GM12801 (cell line): ENCODE data around the gene AIF1L.

Experiments
- CTCF ChIP-seq: IDR thresholded peaks from one replicate; pipeline ENCODE4 v1.5.1; 2011; ENCODE audit warnings: control low read depth; ENCODE audit not compliant: insufficient read length; ENCODE audit errors: extremely low read depth

AIF1L gene

GRCh38 chr9:131080589-131080988, 15.7 kb upstream of the AIF1L start:
- no peak for TF ChIP-seq CTCF

DNA sequence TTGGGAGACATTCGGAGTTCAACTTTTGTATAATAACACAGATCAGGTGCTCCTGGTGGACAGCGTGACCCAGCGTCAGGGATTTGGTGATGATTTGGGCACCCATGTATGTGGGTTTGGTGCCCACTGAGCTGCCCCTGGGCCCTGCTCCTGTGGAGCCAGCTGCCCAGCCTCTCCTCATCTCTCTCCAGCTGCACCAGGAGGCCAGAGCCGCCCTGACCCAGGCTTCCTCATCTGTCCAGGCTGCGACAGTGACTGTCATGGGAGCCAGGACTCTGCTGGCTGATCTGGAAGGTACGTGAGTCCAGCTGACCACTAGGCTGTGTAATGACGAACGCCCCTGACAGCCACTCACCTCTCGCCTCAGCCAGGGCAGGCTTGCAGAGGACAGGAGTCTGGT, 14.5 kb upstream of the AIF1L start:
- no peak for TF ChIP-seq CTCF

DNA sequence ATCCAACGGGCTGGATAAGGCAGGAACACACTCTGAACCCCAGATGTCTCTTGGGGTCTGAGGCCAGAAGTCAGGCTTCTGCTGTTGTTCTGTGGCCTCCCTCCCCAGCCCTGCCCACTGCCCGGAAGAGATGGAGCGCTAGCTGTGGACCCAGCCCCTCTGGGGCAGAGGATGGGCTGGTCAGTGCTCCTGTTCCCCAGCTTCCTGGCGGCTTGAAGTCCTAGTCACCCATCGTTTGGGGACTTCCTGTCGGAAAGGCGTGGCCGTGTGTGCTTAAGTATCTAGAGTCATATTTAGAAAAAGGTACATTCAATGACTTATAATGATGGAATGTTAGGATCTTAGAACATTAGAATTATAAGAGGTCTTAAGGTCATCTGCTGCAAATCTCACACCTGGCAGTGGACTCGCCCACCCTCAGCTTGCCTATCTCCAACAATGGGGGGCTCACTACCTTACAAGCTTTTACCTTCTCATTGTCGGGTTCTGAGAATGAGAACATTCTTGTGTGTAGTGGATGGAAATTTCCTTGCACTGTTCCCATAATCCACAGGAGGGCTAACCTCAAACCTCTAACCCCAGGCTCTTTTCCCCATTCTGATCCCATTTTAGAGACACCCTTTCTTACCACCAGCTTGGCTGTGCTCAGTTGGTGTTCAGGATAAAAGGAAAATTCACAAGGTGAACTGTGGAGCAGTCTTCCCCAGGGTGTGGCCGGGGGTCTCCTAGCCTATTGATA, 13.4 kb upstream of the AIF1L start:
- no peak for TF ChIP-seq CTCF

- TF ChIP-seq CTCF = no peak
Observed at GRCh38 chr9:131084661-131085369, 11.5 kb upstream of the AIF1L start.

DNA sequence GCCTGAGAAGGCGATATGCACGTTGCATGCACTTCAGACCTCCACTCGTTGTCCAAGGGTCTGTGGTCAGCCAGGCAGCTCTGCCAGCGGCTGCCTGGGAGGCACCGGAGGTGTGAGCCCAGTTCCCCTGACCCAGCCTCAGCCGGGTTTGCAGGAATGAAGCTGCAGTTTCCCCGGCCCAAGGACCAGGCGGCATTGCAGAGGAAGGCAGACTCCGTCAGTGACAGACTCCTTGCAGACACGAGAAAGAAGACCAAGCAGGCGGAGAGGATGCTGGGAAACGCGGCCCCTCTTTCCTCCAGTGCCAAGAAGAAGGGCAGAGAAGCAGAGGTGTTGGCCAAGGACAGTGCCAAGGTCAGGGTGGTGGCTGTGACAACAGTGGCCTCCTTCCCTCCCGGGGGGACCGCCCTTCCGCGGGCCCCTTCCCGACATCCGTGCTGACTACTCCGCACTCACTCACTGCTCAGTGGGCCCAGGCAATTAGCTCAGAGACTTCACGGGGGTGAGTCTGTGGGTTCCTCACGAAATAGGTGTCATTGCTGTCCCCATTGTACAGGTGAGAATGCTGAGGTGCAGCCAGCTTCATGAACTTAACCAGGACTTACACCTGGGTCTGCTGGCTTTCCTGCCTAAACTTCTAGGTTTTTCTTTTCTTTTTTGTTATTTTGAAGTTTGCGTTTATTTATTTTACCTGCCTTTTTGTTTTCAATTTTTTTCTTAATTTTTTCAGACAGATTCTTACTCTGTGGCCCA, 10.8 kb upstream of the AIF1L start:
- TF ChIP-seq CTCF = no peak

DNA sequence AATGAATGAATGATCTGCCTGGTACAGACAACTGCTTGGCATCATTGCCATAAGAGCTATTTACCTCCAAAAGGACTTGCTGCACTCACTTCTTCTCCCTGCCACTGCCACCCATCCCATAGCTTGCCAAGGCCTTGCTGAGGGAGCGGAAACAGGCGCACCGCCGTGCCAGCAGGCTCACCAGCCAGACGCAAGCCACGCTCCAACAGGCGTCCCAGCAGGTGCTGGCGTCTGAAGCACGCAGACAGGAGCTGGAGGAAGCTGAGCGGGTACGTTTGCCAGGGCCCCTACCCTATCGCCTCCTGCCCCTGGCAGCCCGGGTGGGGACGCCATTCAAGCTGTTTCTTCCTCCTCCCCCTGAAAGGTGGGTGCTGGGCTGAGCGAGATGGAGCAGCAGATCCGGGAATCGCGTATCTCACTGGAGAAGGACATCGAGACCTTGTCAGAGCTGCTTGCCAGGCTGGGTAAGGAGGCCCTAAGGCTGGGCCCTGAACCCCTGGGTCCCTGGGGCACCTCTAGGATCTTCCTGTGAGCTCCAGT, 8.9 kb upstream of the AIF1L start:
- TF ChIP-seq CTCF = no peak
